HG02642 (cell line): ENCODE measurements around the gene SEC61A1.

Source experiments
- ATAC-seq: cut with Tn5 transposase; IDR thresholded peaks from one replicate; pipeline ENCODE4 v1.9.1; 2021; ENCODE audit warnings: mild to moderate bottlenecking; ENCODE audit not compliant: unreplicated experiment, poor library complexity

The SEC61A1 gene

DNA sequence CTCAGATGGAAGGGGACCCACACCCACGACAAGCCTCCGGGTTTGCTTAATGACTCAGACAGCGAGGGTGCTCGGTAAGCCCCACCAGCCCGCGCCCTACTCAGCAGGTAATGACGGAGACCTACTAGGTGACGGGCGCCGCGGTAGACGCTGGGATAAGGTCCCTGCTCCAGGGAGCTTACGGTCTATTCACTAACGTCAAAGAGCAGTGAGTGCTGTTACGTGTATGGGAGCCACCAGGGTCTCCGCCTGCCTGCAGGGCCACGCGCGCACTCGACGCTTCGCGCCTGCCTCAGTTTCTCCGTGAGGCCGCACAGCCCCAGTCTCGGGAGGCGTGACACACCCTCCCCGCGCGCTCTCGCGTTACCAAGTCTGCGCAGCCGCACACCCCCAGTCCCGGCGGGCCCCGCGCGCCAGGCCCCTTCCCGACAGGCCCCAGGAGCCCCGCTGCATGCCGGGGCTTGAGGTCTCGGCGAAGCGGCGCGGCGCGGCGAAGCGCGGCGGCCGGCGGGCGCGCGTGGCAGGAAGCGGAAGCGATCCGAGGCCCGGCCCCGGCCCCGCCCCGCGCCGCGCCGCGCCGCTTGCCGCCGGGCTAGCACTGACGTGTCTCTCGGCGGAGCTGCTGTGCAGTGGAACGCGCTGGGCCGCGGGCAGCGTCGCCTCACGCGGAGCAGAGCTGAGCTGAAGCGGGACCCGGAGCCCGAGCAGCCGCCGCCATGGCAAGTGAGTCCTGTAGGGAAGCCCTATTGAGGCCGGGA, at the start of gene SEC61A1:
SEC61A1 (plus strand) TSS at position 601 of the 758 bp plus-strand sequence; CDS start at position 717, 116 bp downstream.
- peak; percentile 95 for ATAC-seq

GRCh38 chr3:128004661-128005060, 47.6 kb upstream of the SEC61A1 start:
- no peak for ATAC-seq

- ATAC-seq: no peak
Measured at GRCh38 chr3:128006061-128007032, 45.9 kb upstream of the SEC61A1 start.

DNA sequence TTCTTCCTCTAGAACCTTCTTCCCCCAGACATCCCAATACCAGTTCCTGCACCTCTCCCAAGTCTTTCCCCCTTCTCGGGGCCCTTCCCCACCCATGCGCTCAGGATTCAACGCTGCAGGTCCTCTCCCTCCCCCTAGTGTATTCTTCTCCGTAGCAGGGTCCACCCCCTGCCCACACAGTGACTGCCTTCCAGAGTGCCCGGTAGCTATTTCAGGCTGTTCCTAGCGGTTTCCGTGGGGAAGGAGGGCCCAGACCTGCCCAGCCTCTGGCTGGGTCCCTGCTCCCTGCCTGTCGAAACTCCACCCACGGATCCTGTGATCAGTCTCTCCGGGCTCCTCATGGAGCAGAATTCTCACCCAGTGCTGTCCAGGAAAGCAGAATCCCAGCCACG, 45.2 kb upstream of the SEC61A1 start:
- ATAC-seq: no peak

DNA sequence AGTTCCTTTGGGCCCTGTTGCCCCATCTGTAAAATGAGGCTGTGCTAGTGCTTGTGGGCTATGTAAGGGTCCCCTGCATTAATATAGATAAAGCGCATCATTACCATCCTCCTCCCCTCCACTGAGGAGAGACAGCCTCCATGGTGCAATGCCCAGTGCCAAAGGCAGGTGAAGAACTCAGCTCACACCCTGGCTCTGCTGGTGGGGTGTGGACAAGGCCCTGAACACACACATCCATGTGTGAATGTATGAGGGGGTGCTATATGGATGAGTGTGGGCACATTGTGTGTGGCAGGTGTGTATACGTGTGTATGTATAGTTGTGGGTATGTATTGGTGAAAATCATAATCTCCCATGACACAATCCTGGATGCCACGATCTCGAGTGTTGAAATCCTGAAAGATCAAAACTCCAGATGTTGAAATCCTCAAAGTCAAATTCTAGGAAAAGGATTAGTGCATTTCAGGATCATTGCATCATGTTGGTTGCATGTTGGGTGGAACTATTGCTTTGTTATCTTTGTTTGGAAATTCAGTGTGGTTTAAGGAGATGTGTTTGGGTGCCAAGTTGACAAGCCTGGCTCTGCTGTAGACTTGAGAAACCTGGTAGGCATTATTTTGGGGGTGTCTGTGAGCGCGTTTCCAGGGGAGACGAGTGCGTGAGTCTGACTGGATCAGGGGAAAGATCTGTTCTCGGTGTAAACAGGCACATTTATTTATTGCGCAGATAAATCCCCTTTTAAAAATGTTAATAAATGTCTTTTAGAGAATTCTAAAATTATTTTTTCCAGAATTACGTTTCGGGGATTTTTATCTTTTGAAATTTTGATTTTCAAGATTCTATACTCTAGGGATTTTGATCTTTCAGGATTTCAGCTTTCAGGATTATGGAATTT, 42.0 kb upstream of the SEC61A1 start:
- ATAC-seq: no peak

DNA sequence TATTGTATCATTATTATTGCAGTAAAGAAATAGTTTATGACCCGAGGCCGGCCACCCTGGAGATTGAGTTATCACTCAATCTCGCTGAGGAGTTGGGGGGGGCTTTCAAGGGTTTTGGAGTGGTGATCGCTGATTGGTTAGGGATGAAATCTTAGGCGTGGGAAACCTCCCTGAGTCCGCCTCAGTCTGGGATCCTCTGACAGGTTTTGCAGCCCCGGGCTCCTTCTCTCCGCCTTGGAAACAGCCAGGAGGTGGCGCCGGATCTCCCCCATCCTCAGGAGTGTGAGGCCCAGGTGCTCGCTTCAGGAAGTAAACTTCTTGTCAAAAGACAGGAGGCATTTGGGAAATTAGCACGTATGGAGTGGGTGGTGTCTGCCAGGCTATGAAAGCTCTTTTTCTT, 41.1 kb upstream of the SEC61A1 start:
- no peak for ATAC-seq

GRCh38 chr3:128012050-128012449, 40.2 kb upstream of the SEC61A1 start:
- ATAC-seq: no peak

DNA sequence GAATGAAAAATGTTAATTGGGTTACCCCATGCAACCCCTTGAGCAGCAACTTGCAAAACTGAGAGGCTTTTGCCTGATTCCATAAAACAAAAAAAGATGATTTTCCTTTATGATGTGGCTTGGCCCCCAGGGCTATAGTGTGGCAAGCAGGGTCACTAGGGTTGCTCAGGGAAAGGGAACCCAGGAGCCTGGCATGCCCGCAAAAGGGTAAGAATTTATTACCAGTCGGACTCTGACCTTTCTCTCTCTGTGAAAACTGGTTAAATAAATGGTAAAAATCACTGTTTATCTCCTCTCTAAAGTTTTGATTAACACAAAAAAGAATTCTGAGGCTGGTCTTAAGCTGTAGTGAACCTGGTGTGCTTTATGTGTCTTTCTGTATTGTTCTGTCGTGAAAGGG, 37.7 kb upstream of the SEC61A1 start:
- ATAC-seq: no peak

DNA sequence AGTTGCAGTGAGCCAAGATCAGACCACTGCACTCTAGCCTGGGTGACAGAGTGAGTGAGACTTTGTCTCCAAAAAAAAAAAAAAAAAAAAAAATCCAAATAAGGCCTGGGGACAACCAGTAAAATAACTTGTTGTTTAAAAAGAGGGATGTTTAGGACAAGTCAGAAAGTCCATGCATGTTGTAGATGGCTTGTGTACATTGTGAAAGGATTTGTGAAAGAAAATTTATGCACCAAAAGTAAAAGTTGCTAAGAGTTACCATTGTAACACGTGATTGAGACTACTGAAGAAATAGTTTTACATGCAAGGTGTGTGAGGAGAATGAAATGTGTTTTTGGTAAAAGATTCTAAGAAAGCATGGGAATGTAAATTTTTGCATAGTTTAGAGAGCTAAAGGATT, 35.7 kb upstream of the SEC61A1 start:
- ATAC-seq: no peak

GRCh38 chr3:128021768-128022372, 30.4 kb upstream of the SEC61A1 start:
- ATAC-seq: no peak

DNA sequence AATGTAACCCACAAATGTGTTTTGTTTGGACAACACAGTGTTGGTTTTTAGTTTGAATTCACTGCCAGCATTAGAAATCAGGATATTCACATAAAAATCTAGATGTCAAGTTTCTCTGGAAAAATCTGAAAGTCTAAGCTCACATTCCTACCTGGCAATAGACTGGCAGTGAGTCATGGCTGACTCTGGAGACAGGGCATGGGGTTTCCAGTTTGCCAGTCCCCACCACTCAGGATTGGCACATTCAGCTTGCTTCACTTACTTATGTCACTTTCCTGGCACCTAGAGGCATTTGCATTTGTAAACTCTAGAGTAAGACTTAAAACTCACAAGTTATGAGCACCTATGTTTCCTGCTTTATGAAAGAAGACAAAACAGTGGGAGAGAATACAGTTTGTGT, 19.1 kb upstream of the SEC61A1 start:
- no peak for ATAC-seq

DNA sequence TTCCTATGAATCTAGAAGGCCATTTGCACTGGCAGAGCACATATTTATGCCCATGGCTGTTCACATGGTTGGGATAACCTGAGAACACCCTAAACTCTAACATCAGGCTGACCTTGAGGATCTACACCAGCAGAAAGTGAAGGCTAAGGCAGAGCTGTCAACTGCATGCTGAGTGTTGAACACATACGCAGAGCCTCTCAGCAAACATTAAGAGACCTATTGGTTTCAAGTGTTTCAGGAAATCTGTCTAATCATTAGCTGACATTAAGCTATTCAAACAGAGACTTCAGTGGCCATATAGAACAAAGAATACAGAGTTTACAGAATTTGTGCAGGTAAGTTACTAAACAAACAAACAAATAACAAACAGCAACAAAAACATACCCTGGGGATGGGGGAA, 16.1 kb upstream of the SEC61A1 start:
- ATAC-seq: no peak

GRCh38 chr3:128040041-128040440, 12.2 kb upstream of the SEC61A1 start:
- no peak for ATAC-seq

GRCh38 chr3:128040660-128041059, 11.6 kb upstream of the SEC61A1 start:
- no peak for ATAC-seq

DNA sequence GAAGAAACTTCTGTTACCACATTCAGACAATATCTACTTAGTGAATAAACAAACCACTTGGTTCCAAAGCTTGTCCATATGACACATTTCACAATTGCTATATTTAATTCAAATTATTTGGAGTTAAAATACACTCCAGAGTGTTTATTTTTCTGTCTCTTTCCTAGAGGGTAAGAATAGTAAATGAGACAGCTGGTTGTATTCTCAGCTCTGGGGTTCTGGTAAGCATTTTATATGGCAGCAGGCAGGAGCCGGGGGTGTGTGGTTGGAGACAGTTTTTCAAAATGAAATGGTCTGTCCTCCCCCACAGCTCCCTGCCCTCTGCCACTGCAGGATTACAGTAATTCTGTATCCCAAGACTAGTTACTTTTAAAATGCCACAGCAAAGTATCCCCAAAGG, 10.9 kb upstream of the SEC61A1 start:
- ATAC-seq: no peak

DNA sequence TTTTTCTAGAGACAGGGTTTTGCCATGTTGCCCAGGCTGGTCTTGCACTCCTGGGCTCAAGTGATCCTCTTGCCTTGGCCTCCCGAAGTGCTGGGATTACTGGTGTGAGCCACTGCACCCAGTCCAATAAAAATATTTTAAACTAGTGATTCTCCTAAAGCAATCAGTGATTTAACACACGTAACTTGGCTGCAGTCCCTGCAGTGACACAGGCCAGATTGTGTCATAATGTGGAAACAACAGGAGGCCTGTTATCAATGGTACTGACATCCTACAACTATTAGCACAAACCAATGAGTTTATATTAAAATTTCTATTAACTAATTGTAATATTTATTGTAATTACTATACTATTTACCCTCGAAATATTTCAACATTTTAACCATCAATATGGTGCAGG, 1.6 kb upstream of the SEC61A1 start:
- no peak for ATAC-seq

DNA sequence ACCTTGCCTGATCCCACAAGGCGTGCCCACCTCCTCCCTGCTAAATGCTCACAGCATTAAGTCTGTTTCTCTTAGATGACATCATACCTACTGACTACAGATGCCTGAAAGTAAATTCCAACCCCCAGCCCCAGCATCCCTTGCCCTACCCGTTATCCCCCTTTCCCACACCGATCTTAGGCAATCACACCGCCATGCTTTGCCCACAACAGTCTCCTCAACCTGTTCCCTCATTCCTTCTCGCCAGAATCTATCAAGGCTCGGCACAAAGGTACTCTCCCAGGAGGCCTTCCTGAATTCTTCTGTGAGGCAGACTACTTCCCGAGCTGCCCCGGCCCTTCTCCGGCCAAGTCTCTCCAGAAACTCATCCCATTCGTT, 789 bp upstream of the SEC61A1 start:
- no peak for ATAC-seq

- no peak for ATAC-seq
Measured at GRCh38 chr3:128052595-128053351, 536 bp downstream of the SEC61A1 start.

- no peak for ATAC-seq
Measured at GRCh38 chr3:128053614-128054013, 1.4 kb downstream of the SEC61A1 start.
